ENCODE results near the gene TCF15.

The TCF15 gene

DNA sequence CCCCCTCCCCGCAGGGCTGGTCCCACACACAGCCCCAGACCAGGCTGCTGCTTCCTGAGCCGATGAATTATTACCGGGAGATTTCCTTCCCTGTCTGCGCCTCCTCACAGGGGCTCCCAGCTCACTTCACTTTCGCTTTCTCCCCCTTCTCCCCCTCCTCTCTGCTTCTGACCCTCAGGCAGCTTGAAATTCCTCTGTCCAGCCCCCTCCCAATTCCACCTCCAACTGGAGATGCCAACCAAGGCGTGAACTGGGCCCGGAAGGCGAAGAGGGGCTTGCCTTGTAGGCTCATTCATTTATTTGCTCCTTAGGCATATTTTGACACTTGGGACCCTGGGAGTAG, 1.7 kb upstream of the TCF15 start:
- H3K27me3 ChIP-seq (replicated peaks; ENCODE audit: control insufficient read depth, insufficient read depth, low read length), result peaks cover 1% of the 10 kb centered on the region; the same call in 1 of the 2 replicates
- no peak for DNase-seq (ENCODE audit: extremely low read depth, insufficient read length)
- no peaks in the 10 kb centered on the region for H3K36me3 ChIP-seq (ENCODE audit: control insufficient read depth, insufficient read depth, low read length)
- TF ChIP-seq, protein P1, sequence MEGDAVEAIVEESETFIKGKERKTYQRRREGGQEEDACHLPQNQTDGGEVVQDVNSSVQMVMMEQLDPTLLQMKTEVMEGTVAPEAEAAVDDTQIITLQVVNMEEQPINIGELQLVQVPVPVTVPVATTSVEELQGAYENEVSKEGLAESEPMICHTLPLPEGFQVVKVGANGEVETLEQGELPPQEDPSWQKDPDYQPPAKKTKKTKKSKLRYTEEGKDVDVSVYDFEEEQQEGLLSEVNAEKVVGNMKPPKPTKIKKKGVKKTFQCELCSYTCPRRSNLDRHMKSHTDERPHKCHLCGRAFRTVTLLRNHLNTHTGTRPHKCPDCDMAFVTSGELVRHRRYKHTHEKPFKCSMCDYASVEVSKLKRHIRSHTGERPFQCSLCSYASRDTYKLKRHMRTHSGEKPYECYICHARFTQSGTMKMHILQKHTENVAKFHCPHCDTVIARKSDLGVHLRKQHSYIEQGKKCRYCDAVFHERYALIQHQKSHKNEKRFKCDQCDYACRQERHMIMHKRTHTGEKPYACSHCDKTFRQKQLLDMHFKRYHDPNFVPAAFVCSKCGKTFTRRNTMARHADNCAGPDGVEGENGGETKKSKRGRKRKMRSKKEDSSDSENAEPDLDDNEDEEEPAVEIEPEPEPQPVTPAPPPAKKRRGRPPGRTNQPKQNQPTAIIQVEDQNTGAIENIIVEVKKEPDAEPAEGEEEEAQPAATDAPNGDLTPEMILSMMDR (IDR thresholded peaks at IDR 0.05; ENCODE audit: insufficient read depth, low read length, poor library complexity, severe bottlenecking), result no peak
- no peak overlapping the region for H3K4me3 ChIP-seq (replicated peaks; ENCODE audit: low read depth, low read length)

DNA sequence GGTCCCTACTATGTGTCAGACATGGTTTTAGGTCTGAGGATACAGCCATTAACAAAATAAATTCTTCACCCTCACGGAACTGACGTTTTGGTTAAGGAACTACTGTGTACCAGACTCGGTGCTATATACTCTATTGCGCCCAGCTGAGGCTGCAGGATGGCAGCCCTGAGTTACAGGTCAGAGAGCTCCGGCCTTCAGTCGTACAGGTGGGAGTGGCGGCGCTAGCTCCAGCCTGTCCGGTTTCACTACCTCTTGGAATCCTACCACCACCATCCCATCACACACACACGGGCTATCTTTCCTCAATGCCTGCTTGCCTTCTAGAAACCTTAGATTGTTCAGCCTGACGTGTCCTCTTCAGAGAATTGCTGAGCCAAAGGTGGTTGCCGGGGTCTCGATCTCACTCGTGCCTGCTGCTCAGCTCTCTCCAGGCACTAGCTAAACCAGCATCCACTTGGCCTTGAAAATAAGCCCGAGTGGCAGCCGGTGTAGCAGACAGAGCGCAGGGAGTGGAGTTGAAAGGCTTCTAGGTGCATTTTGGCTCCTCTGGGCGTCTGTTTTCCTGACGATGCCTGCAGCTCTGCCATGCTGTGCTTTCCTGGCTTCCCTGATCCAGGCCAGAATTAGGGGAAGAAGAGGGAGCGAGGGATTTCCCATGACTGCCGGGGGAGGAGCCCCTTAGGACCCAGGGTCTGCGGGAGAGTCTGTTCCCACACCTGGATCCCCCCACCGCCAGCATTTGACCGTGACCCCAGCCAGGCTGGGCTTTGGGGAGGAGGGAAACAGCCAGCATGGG, 1.1 kb upstream of the TCF15 start:
- no peak for DNase-seq (ENCODE audit: extremely low read depth, insufficient read length)
- Histone ChIP-seq H3K27me3 (replicated peaks; ENCODE audit: control insufficient read depth, insufficient read depth, low read length) (peaks cover 1% of the 10 kb centered on the region; the same call in 1 of the 2 replicates), H3K36me3 (ENCODE audit: control insufficient read depth, insufficient read depth, low read length) (no peaks in the 10 kb centered on the region), H3K4me3 (replicated peaks; ENCODE audit: low read depth, low read length) (no peak overlapping the region)
- TF ChIP-seq, protein P1 (IDR thresholded peaks at IDR 0.05; ENCODE audit: insufficient read depth, low read length, poor library complexity, severe bottlenecking), result no peak

DNA sequence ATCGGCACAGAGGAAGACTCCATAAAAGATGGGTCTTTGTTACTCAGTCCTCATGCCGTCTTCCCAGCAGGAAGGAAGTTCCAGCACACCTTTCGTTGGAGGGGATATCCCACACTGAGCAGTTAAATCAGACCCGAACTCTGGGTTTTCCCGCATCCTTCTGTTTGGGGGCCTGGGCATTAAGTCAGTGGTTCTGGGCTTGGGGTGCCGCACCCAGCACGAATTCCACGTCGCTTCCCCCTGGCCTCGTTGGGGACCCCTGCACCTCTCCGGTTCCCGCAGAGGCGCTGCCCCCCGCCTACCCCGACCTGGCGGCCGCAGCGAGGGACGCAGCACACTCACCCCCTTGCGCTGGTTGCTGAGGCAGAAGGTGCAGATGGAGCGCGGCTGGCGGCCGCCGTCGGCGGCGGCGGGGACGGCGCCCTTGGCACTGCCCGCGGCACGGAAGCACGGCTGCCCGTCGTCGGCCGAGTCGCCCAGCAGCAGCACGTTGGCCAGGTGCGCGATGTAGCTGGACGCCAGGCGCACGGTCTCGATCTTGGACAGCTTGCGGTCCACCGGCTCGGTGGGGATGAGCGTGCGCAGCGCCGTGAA, 641 bp downstream of the TCF15 start:
- peaks cover 1% of the 10 kb centered on the region; the same call in 1 of the 2 replicates for H3K27me3 ChIP-seq (replicated peaks; ENCODE audit: control insufficient read depth, insufficient read depth, low read length)
- H3K4me3 ChIP-seq (replicated peaks; ENCODE audit: low read depth, low read length), result no peak overlapping the region

DNA sequence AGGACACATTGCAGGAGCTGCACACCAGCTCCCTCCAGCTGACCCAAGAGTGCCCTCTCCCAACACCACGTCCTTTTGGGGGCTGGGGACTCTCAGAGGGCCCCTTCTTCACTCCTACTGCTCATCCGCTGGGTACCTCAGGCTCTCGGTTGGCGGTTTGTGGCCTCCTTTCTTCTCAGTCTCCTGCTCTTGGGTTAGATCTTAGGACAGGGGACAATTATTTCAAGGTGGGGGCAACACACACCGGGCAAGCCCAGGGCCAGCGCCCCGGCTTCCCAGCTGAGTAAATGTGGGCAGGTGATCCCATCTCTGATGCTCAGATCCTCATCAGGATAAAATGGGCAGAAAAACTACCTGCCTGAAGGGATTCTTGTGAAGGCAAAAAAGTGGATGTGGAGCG, 1.1 kb downstream of the TCF15 start:
- Histone ChIP-seq H3K36me3 (ENCODE audit: control insufficient read depth, insufficient read depth, low read length) (no peaks in the 10 kb centered on the region), H3K27me3 (replicated peaks; ENCODE audit: control insufficient read depth, insufficient read depth, low read length) (peaks cover 1% of the 10 kb centered on the region; the same call in 1 of the 2 replicates), H3K4me3 (replicated peaks; ENCODE audit: low read depth, low read length) (no peak overlapping the region)
- TF ChIP-seq, protein P1 (IDR thresholded peaks at IDR 0.05; ENCODE audit: insufficient read depth, low read length, poor library complexity, severe bottlenecking), result no peak
- no peak for DNase-seq (ENCODE audit: extremely low read depth, insufficient read length)

More for the DNA sequence above, 641 bp downstream of the TCF15 start:
- no peak for DNase-seq (ENCODE audit: extremely low read depth, insufficient read length)
- TF ChIP-seq, protein P1 (IDR thresholded peaks at IDR 0.05; ENCODE audit: insufficient read depth, low read length, poor library complexity, severe bottlenecking), result no peak
- H3K36me3 ChIP-seq (ENCODE audit: control insufficient read depth, insufficient read depth, low read length), result no peaks in the 10 kb centered on the region

DNA sequence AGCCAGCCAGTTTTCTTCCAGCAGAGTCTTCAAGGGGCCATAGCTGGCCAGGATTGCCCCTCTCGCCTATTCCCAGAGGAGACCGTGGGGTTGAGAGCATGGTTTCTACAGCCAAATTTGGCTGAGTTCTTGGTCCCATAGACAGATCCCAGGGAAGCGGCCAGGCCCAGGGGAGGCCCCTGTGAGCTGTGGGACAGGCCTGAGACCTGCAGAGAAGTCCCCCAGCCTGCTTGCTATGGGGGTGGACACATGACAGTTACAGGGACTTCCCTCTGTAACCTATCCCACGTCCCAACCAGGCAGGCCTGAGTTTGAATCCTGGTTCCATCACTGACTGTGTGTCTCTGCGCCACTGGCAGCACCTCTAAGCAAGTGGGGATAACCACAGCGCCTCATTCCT, 2.6 kb downstream of the TCF15 start:
- H3K36me3 ChIP-seq (ENCODE audit: control insufficient read depth, insufficient read depth, low read length), result no peaks in the 10 kb centered on the region
- no peaks in the 10 kb centered on the region; the same call in 1 of the 2 replicates for H3K27me3 ChIP-seq (replicated peaks; ENCODE audit: control insufficient read depth, insufficient read depth, low read length)
- no peak for DNase-seq (ENCODE audit: extremely low read depth, insufficient read length)
- no peak overlapping the region for H3K4me3 ChIP-seq (replicated peaks; ENCODE audit: low read depth, low read length)
- TF ChIP-seq, protein P1 (IDR thresholded peaks at IDR 0.05; ENCODE audit: insufficient read depth, low read length, poor library complexity, severe bottlenecking), result no peak

Data from GM06990 (cell line).